GM12891 (cell line): ENCODE data around the gene EEFSEC.

ENCODE experiments used
- DNase-seq: peaks from one replicate; pipeline ENCODE4 v3.0.0; 2011; ENCODE audit warnings: low spot score; ENCODE audit not compliant: insufficient read length
- FAIRE-seq: peaks from 2 replicates; lab custom pipeline; 2011; peaks lifted over from hg19 to GRCh38; lab: Jason Lieb, UNC
- PAX5 ChIP-seq: IDR thresholded peaks from 2 replicates; pipeline ENCODE4 v1.6.1; 2011; ENCODE audit warnings: low read length, moderate library complexity, mild to moderate bottlenecking; ENCODE audit not compliant: insufficient read depth, severe bottlenecking
- POLR2A ChIP-seq: IDR thresholded peaks from 2 replicates; pipeline ENCODE4 v1.6.1; 2011; ENCODE audit warnings: low read depth, low read length, control low read depth
- POLR2AphosphoS5 ChIP-seq: IDR thresholded peaks from 2 replicates; pipeline ENCODE4 v1.6.1; 2011; ENCODE audit warnings: low read depth, low read length, control low read depth
- POU2F2 ChIP-seq: IDR thresholded peaks from 2 replicates; pipeline ENCODE4 v1.6.1; 2011; ENCODE audit warnings: low read depth, mild to moderate bottlenecking, control low read depth, low read length, moderate library complexity
- SPI1 ChIP-seq: IDR thresholded peaks from 2 replicates; pipeline ENCODE4 v1.6.1; 2011; ENCODE audit warnings: low read depth, low read length, control low read depth
- TAF1 ChIP-seq: IDR thresholded peaks from 2 replicates; pipeline ENCODE4 v1.6.1; 2011; ENCODE audit warnings: low read depth, low read length, control low read depth

The EEFSEC gene

GRCh38 chr3:128427872-128428822 is 274.9 kb downstream of the EEFSEC start:
- FAIRE-seq (no peak), DNase-seq (no peak)
- TF ChIP-seq PAX5 = no peak
- no peak for TF ChIP-seq POLR2A
- no peak for TF ChIP-seq SPI1
- no peak for TF ChIP-seq POU2F2
- no peak for TF ChIP-seq POLR2AphosphoS5
- no peak for TF ChIP-seq TAF1

GRCh38 chr3:128429275-128429674 is 276.0 kb downstream of the EEFSEC start:
- no peak for DNase-seq
- no peak for TF ChIP-seq PAX5
- no peak for TF ChIP-seq POLR2AphosphoS5
- TF ChIP-seq POU2F2 = no peak
- TF ChIP-seq SPI1 = no peak
- TF ChIP-seq TAF1 = no peak
- no peak for TF ChIP-seq POLR2A
- no peak for FAIRE-seq

- FAIRE-seq (no peak), DNase-seq (no peak)
- no peak for TF ChIP-seq SPI1
- TF ChIP-seq TAF1 = no peak
- no peak for TF ChIP-seq PAX5
- TF ChIP-seq POLR2AphosphoS5 = no peak
- no peak for TF ChIP-seq POU2F2
- TF ChIP-seq POLR2A = no peak
These were observed 276.5 kb downstream of the EEFSEC start for GRCh38 chr3:128429751-128430150.

- DNase-seq (no peak), FAIRE-seq (no peak)
- TF ChIP-seq POU2F2 = no peak
- TF ChIP-seq PAX5 = no peak
- no peak for TF ChIP-seq TAF1
- TF ChIP-seq SPI1 = no peak
- TF ChIP-seq POLR2AphosphoS5 = no peak
- no peak for TF ChIP-seq POLR2A
These were observed 277.0 kb downstream of the EEFSEC start for GRCh38 chr3:128430301-128430700.

GRCh38 chr3:128430731-128431130 is 277.4 kb downstream of the EEFSEC start:
- FAIRE-seq = no peak
- DNase-seq = no peak
- TF ChIP-seq POLR2AphosphoS5 (no peak), TAF1 (no peak), PAX5 (no peak), POLR2A (no peak), SPI1 (no peak), POU2F2 (no peak)

GRCh38 chr3:128431803-128432300 is 278.6 kb downstream of the EEFSEC start:
- no peak for DNase-seq
- no peak for FAIRE-seq
- TF ChIP-seq POLR2A (no peak), SPI1 (no peak), TAF1 (no peak), POU2F2 (no peak), POLR2AphosphoS5 (no peak), PAX5 (no peak)

- FAIRE-seq = no peak
- DNase-seq = no peak
These were observed 279.2 kb downstream of the EEFSEC start for GRCh38 chr3:128432301-128432970.

GRCh38 chr3:128432971-128433836 is 279.9 kb downstream of the EEFSEC start:
- no peak for DNase-seq
- TF ChIP-seq POU2F2 (no peak), SPI1 (no peak), PAX5 (no peak), POLR2A (no peak), TAF1 (no peak), POLR2AphosphoS5 (no peak)
- FAIRE-seq = no peak

More at GRCh38 chr3:128432301-128432970, 279.2 kb downstream of the EEFSEC start:
- TF ChIP-seq POLR2A (no peak), POLR2AphosphoS5 (no peak), PAX5 (no peak), SPI1 (no peak), TAF1 (no peak), POU2F2 (no peak)
